Glutamatergic neuron (in vitro differentiated cells): ENCODE measurements around the gene KHDRBS2. TPM values are rescaled to one million over a fixed set of nuclear protein-coding genes. Genes with fewer than 3 reads are reported as not detected.

Experiments
- DNase-seq: peaks from one replicate; pipeline ENCODE4 v3.0.0; 2022
- H3K27ac Mint-ChIP-seq: one replicate; pipeline ENCODE4 v1.8.0; 2020; ENCODE audit warnings: mild to moderate bottlenecking, mixed read lengths, inconsistent platforms; ENCODE audit not compliant: unreplicated experiment
- H3K27me3 Mint-ChIP-seq: one replicate; pipeline ENCODE4 v1.8.0; 2020; ENCODE audit warnings: mild to moderate bottlenecking, moderate library complexity, mixed read lengths, inconsistent platforms; ENCODE audit not compliant: unreplicated experiment
- H3K36me3 Mint-ChIP-seq: one replicate; pipeline ENCODE4 v1.8.0; 2020; ENCODE audit warnings: mild to moderate bottlenecking, mixed read lengths, inconsistent platforms; ENCODE audit not compliant: unreplicated experiment
- H3K4me1 Mint-ChIP-seq: one replicate; pipeline ENCODE4 v1.8.0; 2020; ENCODE audit warnings: mild to moderate bottlenecking, low read depth, mixed read lengths, inconsistent platforms; ENCODE audit not compliant: unreplicated experiment
- H3K4me3 Mint-ChIP-seq: one replicate; pipeline ENCODE4 v1.8.0; 2020; ENCODE audit warnings: mild to moderate bottlenecking, mixed read lengths, inconsistent platforms; ENCODE audit not compliant: unreplicated experiment
- H3K9me3 Mint-ChIP-seq: one replicate; pipeline ENCODE4 v1.8.0; 2020; ENCODE audit warnings: mild to moderate bottlenecking, moderate library complexity, mixed read lengths, inconsistent platforms; ENCODE audit not compliant: unreplicated experiment
- CTCF ChIP-seq: fragments of 200-600 bp; sonication (generic); IDR thresholded peaks from one replicate; pipeline ENCODE4 v1.5.0; 2021; ENCODE audit not compliant: partially characterized antibody, unreplicated experiment
- long read RNA-seq: library from polyadenylated mRNA; unstranded; transcript quantifications from one replicate; pipeline ENCODE4 v2.0.0, GENCODE V29; 2020; ENCODE audit not compliant: unreplicated experiment
- total RNA-seq: library from RNA; stranded (reverse); fragmentation: NEBNext Ultra II Directional; extraction: Animal tissue kit (Norgen Biotek cat#: 25700); gene quantifications from one replicate; pipeline ENCODE4 v1.2.1, GENCODE V29; 2021; ENCODE audit not compliant: unreplicated experiment

Gene KHDRBS2
- 19.7 TPM for total RNA-seq
- long read RNA-seq, partial matches to known transcripts: 4 of 20 reads
- long read RNA-seq, other reads (novel, unspliced or antisense): 13 of 20 reads

DNA sequence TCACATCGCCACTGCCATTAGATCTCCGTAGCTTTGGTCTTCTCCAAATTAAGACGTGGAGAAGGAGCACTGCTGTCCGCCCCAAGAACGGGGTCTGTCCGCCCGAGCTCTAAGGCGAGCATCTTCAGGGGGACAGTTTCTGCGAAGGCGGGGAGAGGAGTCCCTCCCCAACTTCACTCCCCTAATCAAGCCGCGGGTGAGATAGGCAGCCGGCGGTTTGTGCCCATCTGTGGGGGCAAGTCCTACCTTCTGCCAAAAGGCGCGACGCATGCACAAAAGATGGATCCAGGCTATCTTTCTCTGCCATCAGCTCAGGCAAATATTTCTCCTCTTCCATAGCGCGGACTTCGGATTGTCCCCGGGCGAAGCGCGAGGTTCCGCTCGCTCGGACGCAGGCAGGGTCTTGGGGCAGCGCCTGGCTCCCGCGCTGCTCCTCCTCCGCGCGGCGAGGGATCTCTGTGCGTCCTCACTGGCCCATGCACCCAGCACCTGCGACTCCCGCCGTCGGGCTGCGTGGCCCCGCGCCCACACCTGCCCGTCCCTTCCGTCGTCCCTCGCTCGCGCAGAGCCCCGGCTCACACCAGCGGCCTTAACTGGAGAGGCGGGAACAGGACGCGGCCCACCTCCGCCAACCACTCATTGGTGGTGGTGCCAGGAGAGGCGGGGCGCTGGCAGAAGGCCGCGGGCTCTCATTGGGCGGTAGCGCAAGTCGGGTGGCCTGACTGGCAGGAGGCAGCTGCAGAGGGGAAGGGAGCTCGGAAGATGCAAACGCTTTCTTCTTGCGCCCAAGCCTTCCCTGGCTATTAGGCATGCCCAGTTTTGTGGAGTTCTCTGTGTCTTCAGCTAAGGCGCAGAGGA is at the start of gene KHDRBS2:
Gene KHDRBS2, minus strand, starts transcription at position 614 of the 858 bp plus-strand sequence.
- Mint-ChIP-seq H3K27ac (peak within 1 kb of the TSS; percentile 80), H3K27me3 (peaks cover 9% of the 10 kb centered on the region), H3K9me3 (peaks cover 5% of the 10 kb centered on the region), H3K4me1 (no peaks in the 10 kb centered on the region), H3K4me3 (peak within 1 kb of the TSS; percentile 92), H3K36me3 (no peaks in the 10 kb centered on the region)
- DNase-seq: peak; percentile 95
- TF ChIP-seq CTCF: no peak

DNA sequence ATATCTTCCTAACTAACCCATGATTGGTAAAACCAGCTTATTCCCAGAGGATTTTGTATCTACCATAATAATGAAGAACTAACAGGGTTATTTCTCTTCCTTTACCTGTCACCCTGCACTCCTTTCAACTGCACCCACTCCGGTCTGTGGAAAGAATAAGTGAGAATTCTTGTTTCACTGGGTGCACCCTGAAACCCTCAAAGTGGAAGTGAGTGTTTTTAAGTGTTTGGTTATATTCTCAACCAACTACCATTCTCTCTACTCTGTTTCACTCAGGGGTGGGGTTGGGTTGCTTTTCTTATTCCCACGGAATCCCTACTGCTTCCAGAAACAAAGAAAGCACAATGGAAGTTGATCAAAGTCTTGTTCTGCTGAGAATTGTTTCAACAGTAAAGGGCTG is 42.6 kb upstream of the KHDRBS2 start:
- Mint-ChIP-seq H3K27ac (no peak overlapping the region), H3K9me3 (no peaks in the 10 kb centered on the region), H3K4me3 (no peak overlapping the region), H3K36me3 (no peaks in the 10 kb centered on the region), H3K4me1 (peaks cover 2% of the 10 kb centered on the region), H3K27me3 (no peaks in the 10 kb centered on the region)
- no peak for TF ChIP-seq CTCF
- no peak for DNase-seq

GRCh38 chr6:62324834-62325233 is 38.8 kb upstream of the KHDRBS2 start:
- Mint-ChIP-seq H3K9me3 (no peaks in the 10 kb centered on the region), H3K36me3 (no peaks in the 10 kb centered on the region), H3K27me3 (no peaks in the 10 kb centered on the region), H3K27ac (no peak overlapping the region), H3K4me1 (peaks cover 2% of the 10 kb centered on the region), H3K4me3 (no peak overlapping the region)
- TF ChIP-seq CTCF: no peak
- no peak for DNase-seq

GRCh38 chr6:62323818-62324431 is 37.9 kb upstream of the KHDRBS2 start:
- DNase-seq: no peak
- no peak for TF ChIP-seq CTCF
- Mint-ChIP-seq H3K4me3 (no peak overlapping the region), H3K27me3 (no peaks in the 10 kb centered on the region), H3K4me1 (peaks cover 2% of the 10 kb centered on the region), H3K27ac (no peak overlapping the region), H3K9me3 (no peaks in the 10 kb centered on the region), H3K36me3 (no peaks in the 10 kb centered on the region)
